H1 (cell line): ENCODE measurements around the gene OTUB1. TPM values are rescaled to one million over a fixed set of nuclear protein-coding genes. Genes with fewer than 3 reads are reported as not detected.

Experiments
- CTCF ChIA-PET: fragments of 300-600 bp; sonication (Branson Sonifier 250); formaldehyde crosslinking; loops from one replicate; lab custom pipeline; 2021; ENCODE audit not compliant: partially characterized antibody; lab: Charles Lee
- POLR2A ChIA-PET: fragments of 300-600 bp; sonication (Branson Sonifier 250); formaldehyde crosslinking; loops from one replicate; lab custom pipeline; 2021; ENCODE audit warnings: inconsistent platforms; ENCODE audit not compliant: partially characterized antibody; lab: Charles Lee
- DNase-seq, 2 experiments: peaks; one replicate each; pipeline versions ENCODE4 v3.0.0 to v3.0.0-alpha.2; 2010 to 2022; ENCODE audit warnings: low spot score in 2 of 2, low read depth in 1 of 2, mixed read lengths in 1 of 2
- FAIRE-seq: peaks from 2 replicates; lab custom pipeline; 2011; peaks lifted over from hg19 to GRCh38; lab: Jason Lieb, UNC
- H2AFZ ChIP-seq: 2 replicates; pipeline ENCODE4 v1.8.1; 2012; ENCODE audit warnings: low read length, inconsistent platforms
- H2AK5ac ChIP-seq: 2 replicates; pipeline ENCODE4 v1.6.1; 2013; ENCODE audit warnings: low read depth, low read length
- H2BK120ac ChIP-seq: replicated peaks from 2 replicates; pipeline ENCODE3; 2013; ENCODE audit warnings: low read depth, low read length, inconsistent platforms
- H2BK12ac ChIP-seq: 2 replicates; pipeline ENCODE4 v1.6.1; 2013; ENCODE audit warnings: low read depth, low read length
- H2BK15ac ChIP-seq: 2 replicates; pipeline ENCODE4 v1.6.1; 2013; ENCODE audit warnings: low read length
- H2BK20ac ChIP-seq: 2 replicates; pipeline ENCODE4 v1.6.1; 2013; ENCODE audit warnings: low read length
- H2BK5ac ChIP-seq: 2 replicates; pipeline ENCODE4 v1.6.1; 2013; ENCODE audit warnings: low read depth, low read length
- H3K14ac ChIP-seq: 2 replicates; pipeline ENCODE4 v1.6.1; 2013; ENCODE audit warnings: inconsistent platforms; ENCODE audit not compliant: insufficient read length
- H3K18ac ChIP-seq: 2 replicates; pipeline ENCODE4 v1.6.1; 2013; ENCODE audit warnings: low read length; ENCODE audit errors: extremely low read depth
- H3K23ac ChIP-seq: 2 replicates; pipeline ENCODE4 v1.6.1; 2013; ENCODE audit warnings: inconsistent platforms; ENCODE audit not compliant: insufficient read length
- H3K23me2 ChIP-seq: 2 replicates; pipeline ENCODE4 v1.6.1; 2013; ENCODE audit warnings: low read depth, low read length
- H3K27ac ChIP-seq: 2 replicates; pipeline ENCODE4 v1.6.1; 2011; ENCODE audit warnings: low read depth, low read length, inconsistent platforms
- H3K27me3 ChIP-seq, 4 experiments: replicated peaks in 1 of 4; 1 replicate in 1 of 4; 2 replicates in 3 of 4; pipeline versions ENCODE4 v1.6.1 to v1.8.1; 2011 to 2013; ENCODE audit warnings: low read length in 3 of 4, mild to moderate bottlenecking in 3 of 4, inconsistent platforms in 2 of 4, mixed read lengths in 2 of 4, moderate library complexity in 1 of 4; ENCODE audit not compliant: control insufficient read depth in 3 of 4, insufficient read depth in 3 of 4; ENCODE audit errors: extremely low read depth in 1 of 4
- H3K36me3 ChIP-seq, 4 experiments: 2 replicates each; pipeline versions ENCODE4 v1.6.1 to v1.8.1; 2011 to 2013; ENCODE audit warnings: mild to moderate bottlenecking in 4 of 4, low read length in 3 of 4, moderate library complexity in 2 of 4, control low read depth in 1 of 4, inconsistent platforms in 1 of 4; ENCODE audit not compliant: insufficient read depth in 4 of 4, control insufficient read depth in 2 of 4
- H3K4ac ChIP-seq: replicated peaks from 2 replicates; pipeline ENCODE3; 2013; ENCODE audit warnings: low read length, low read depth, mixed read lengths, inconsistent platforms; ENCODE audit not compliant: insufficient read length
- H3K4me1 ChIP-seq, 4 experiments: replicated peaks in 1 of 4; 1 replicate in 1 of 4; 2 replicates in 3 of 4; pipeline versions ENCODE4 v1.6.1 to v1.8.1; 2011 to 2013; ENCODE audit warnings: low read length in 3 of 4, inconsistent platforms in 2 of 4, mixed read lengths in 1 of 4; ENCODE audit not compliant: insufficient read depth in 4 of 4, control insufficient read depth in 3 of 4
- H3K4me2 ChIP-seq, 2 experiments: 2 replicates each; pipeline versions ENCODE4 v1.6.1 to v1.8.1; 2011 to 2013; ENCODE audit warnings: low read depth in 2 of 2, low read length in 2 of 2, control low read depth in 1 of 2, inconsistent platforms in 1 of 2, mild to moderate bottlenecking in 1 of 2; ENCODE audit not compliant: insufficient read depth in 1 of 2
- H3K4me3 ChIP-seq, 4 experiments: fragments of 200-600, 300-600 bp in 1 of 4; sonication (generic), shearing (Covaris generic), sonication (Bioruptor Twin) in 1 of 4; 2 replicates each; pipeline versions ENCODE4 v1.5.1 to v1.8.1; 2011 to 2016; ENCODE audit warnings: low read length in 4 of 4, low read depth in 3 of 4, control low read depth in 2 of 4, inconsistent platforms in 2 of 4, mild to moderate bottlenecking in 2 of 4, mixed read lengths in 1 of 4, moderate library complexity in 1 of 4; ENCODE audit not compliant: insufficient read depth in 2 of 4; ENCODE audit errors: extremely low read depth in 1 of 4
- H3K56ac ChIP-seq: replicated peaks from 2 replicates; pipeline ENCODE3; 2013; ENCODE audit warnings: low read depth, mild to moderate bottlenecking, mixed read lengths, low read length, inconsistent platforms; ENCODE audit not compliant: insufficient read length
- H3K79me1 ChIP-seq: 2 replicates; pipeline ENCODE4 v1.6.1; 2013; ENCODE audit warnings: low read depth, low read length, control low read depth
- H3K79me2 ChIP-seq, 2 experiments: 2 replicates each; pipeline versions ENCODE4 v1.6.1 to v1.8.1; 2012 to 2013; ENCODE audit warnings: low read length in 2 of 2, mild to moderate bottlenecking in 2 of 2, inconsistent platforms in 1 of 2; ENCODE audit not compliant: insufficient read depth in 2 of 2, control insufficient read depth in 1 of 2
- H3K9ac ChIP-seq, 4 experiments: replicated peaks in 1 of 4; 1 replicate in 1 of 4; 2 replicates in 3 of 4; pipeline versions ENCODE4 v1.6.1 to v1.8.1; 2011 to 2013; ENCODE audit warnings: low read depth in 3 of 4, low read length in 3 of 4, control low read depth in 2 of 4, mild to moderate bottlenecking in 2 of 4, moderate library complexity in 2 of 4, inconsistent platforms in 1 of 4; ENCODE audit errors: extremely low read depth in 1 of 4
- H3K9me3 ChIP-seq, 2 experiments: 2 replicates each; pipeline versions ENCODE4 v1.6.1 to v1.8.1; 2012 to 2013; ENCODE audit warnings: mild to moderate bottlenecking in 2 of 2, moderate library complexity in 2 of 2, control low read depth in 1 of 2, inconsistent platforms in 1 of 2, low read depth in 1 of 2, low read length in 1 of 2, mixed read lengths in 1 of 2; ENCODE audit not compliant: insufficient read depth in 2 of 2
- H4K20me1 ChIP-seq, 2 experiments: replicated peaks in 1 of 2; 2 replicates each; pipeline versions ENCODE3 to v1.8.1; 2011 to 2013; ENCODE audit warnings: inconsistent platforms in 2 of 2, low read length in 2 of 2, mild to moderate bottlenecking in 1 of 2; ENCODE audit not compliant: insufficient read depth in 2 of 2, control insufficient read depth in 1 of 2
- H4K5ac ChIP-seq: 2 replicates; pipeline ENCODE4 v1.6.1; 2013; ENCODE audit warnings: low read length, low read depth, mixed read lengths, inconsistent platforms; ENCODE audit not compliant: insufficient read length
- H4K8ac ChIP-seq: 2 replicates; pipeline ENCODE4 v1.8.0; 2013; ENCODE audit warnings: mild to moderate bottlenecking, moderate library complexity, low read length, inconsistent platforms; ENCODE audit not compliant: insufficient read depth; ENCODE audit errors: extremely low read depth
- H4K91ac ChIP-seq: replicated peaks from 2 replicates; pipeline ENCODE3; 2013; ENCODE audit warnings: low read length, mixed read lengths, inconsistent platforms; ENCODE audit not compliant: insufficient read length
- ASH2L ChIP-seq: fragments of 200-600, 300-600 bp; sonication (generic); IDR thresholded peaks from one replicate; pipeline ENCODE4 v1.7.1; 2017; ENCODE audit warnings: low read length
- BACH1 ChIP-seq: IDR thresholded peaks from 2 replicates; pipeline ENCODE4 v1.6.1; 2012; ENCODE audit warnings: low read length, improper control_type of control experiment
- BRCA1 ChIP-seq: IDR thresholded peaks from 2 replicates; pipeline ENCODE4 v1.6.1; 2012; ENCODE audit warnings: low read depth, low read length, improper control_type of control experiment
- CEBPB ChIP-seq: IDR thresholded peaks from 2 replicates; pipeline ENCODE4 v1.6.1; 2012; ENCODE audit warnings: low read depth, low read length
- GTF2F1 ChIP-seq: IDR thresholded peaks from 2 replicates; pipeline ENCODE4 v1.6.1; 2012; ENCODE audit warnings: low read depth, low read length, improper control_type of control experiment, borderline replicate concordance
- JUND ChIP-seq: IDR thresholded peaks from 2 replicates; pipeline ENCODE4 v1.6.1; 2011; ENCODE audit warnings: mild to moderate bottlenecking, improper control_type of control experiment, low read length
- POU5F1 ChIP-seq: IDR thresholded peaks from 2 replicates; pipeline ENCODE4 v1.6.1; 2011; ENCODE audit warnings: low read depth, mild to moderate bottlenecking, low read length, moderate library complexity
- RAD21 ChIP-seq, 2 experiments: IDR thresholded peaks in 1 of 2; conservative IDR thresholded peaks in 1 of 2; 2 replicates each; pipeline ENCODE4 v1.6.1; 2011; ENCODE audit warnings: low read depth in 2 of 2, low read length in 2 of 2, improper control_type of control experiment in 1 of 2, inconsistent platforms in 1 of 2, mild to moderate bottlenecking in 1 of 2, moderate library complexity in 1 of 2
- RFX5 ChIP-seq: IDR thresholded peaks from 2 replicates; pipeline ENCODE4 v1.6.1; 2011; ENCODE audit warnings: low read depth, low read length, improper control_type of control experiment, borderline replicate concordance
- SRF ChIP-seq: IDR thresholded peaks from 2 replicates; pipeline ENCODE4 v1.6.1; 2011; ENCODE audit warnings: mild to moderate bottlenecking, low read depth, low read length, moderate library complexity
- SUZ12 ChIP-seq: fragments of 200-600 bp; sonication (generic); IDR thresholded peaks from 2 replicates; pipeline ENCODE4 v1.6.1; 2012; ENCODE audit warnings: mild to moderate bottlenecking, inconsistent platforms, low read length, moderate library complexity, mixed read lengths
- TBP ChIP-seq: IDR thresholded peaks from 2 replicates; pipeline ENCODE4 v1.6.1; 2011; ENCODE audit warnings: low read depth, low read length, improper control_type of control experiment
- YY1 ChIP-seq: IDR thresholded peaks from 2 replicates; pipeline ENCODE4 v1.6.1; 2011; ENCODE audit warnings: low read depth, mild to moderate bottlenecking, low read length
- WGBS, 2 experiments: shearing (Covaris generic) in 1 of 2; methylation state at CpG; one replicate each; pipeline versions ENCODE4 v1.1.6 to v1.1.7; 2013 to 2015; ENCODE audit warnings: low lambda C conversion rate in 2 of 2, mixed read lengths in 2 of 2, inconsistent platforms in 1 of 2, low coverage in 1 of 2, missing lambda C conversion rate in 1 of 2; ENCODE audit not compliant: insufficient replicate concordance in 2 of 2, insufficient coverage in 1 of 2, insufficient read length in 1 of 2; ENCODE audit errors: extremely low coverage in 1 of 2, missing lambda C conversion rate in 1 of 2; 5-methylcytosine and 5-hydroxymethylcytosine counted together
- polyA plus RNA-seq, 7 experiments: library from polyadenylated mRNA; depleted of rRNA in 3 of 7; stranded (reverse) in 5 of 7; unstranded in 2 of 7; fragments of >200 nt in 5 of 7; fragments of 200-250 nt in 2 of 7; gene quantifications; 1 replicate in 5 of 7; 2 replicates in 1 of 7; 4 replicates in 1 of 7; pipeline versions ENCODE4 v1.2.1 to v1.2.3, GENCODE V29; 2011 to 2013; ENCODE audit warnings: missing spikeins in 2 of 7, mixed read lengths in 2 of 7
- total RNA-seq: library from RNA; stranded (reverse); fragmentation: NEBNext Ultra II Directional; extraction: Animal tissue kit (Norgen Biotek cat#: 25700); gene quantifications from 2 replicates; pipeline ENCODE4 v1.2.1, GENCODE V29; 2021

OTUB1 gene
- total and polyA plus RNA-seq, 2 of the 8 experiments (the other 6 are each of a cell fraction or from before 2014, with no cell fraction given) = 110 to 274 TPM

GRCh38 chr11:64011371-64011770 is 25.1 kb downstream of the OTUB1 start:
- Histone ChIP-seq H4K8ac (no peak overlapping the region; the same call in 1 of the 2 replicates), H3K9ac (no peak overlapping the region), H3K4ac (no peak overlapping the region), H3K4me2 (no peak overlapping the region), H3K27ac (no peak overlapping the region), H3K79me2 (no peaks in the 10 kb centered on the region), H4K91ac (no peak overlapping the region), H3K4me3 (no peak overlapping the region), H3K36me3 (no peaks in the 10 kb centered on the region), H2BK15ac (no peak overlapping the region), H3K4me1 (peaks cover 0 to 15% (median 8%) of the 10 kb centered on the region in 4 experiments; a peak in 5 of 7 replicates), H3K27me3 (peaks cover 19 to 88% (median 66%) of the 10 kb centered on the region in 4 experiments), H2BK20ac (no peak overlapping the region), H3K23me2 (peaks cover 21% of the 10 kb centered on the region; the same call in 1 of the 2 replicates), H3K14ac (no peak overlapping the region), H2AK5ac (0 out of 2 replicates have a peak overlapping the region, but pooled peaks have one; percentile 24), H2AFZ (no peak overlapping the region), H2BK5ac (no peak overlapping the region), H3K9me3 (peaks cover 0 to 6% of the 10 kb centered on the region in 2 experiments; a peak in 1 of 4 replicates), H4K5ac (no peak overlapping the region), H4K20me1 (peaks cover 1 to 5% of the 10 kb centered on the region in 2 experiments), H3K79me1 (no peaks in the 10 kb centered on the region; the same call in 1 of the 2 replicates), H3K18ac (no peak overlapping the region), H3K23ac (no peak overlapping the region), H3K56ac (no peak overlapping the region), H2BK12ac (no peak overlapping the region), H2BK120ac (no peak overlapping the region)
- ChIA-PET CTCF (no interaction called here), POLR2A (interaction anchor here (0.7 to 1.8 kb wide), 2 partner anchors 11 to 619 kb away, joined by 3 to 8 read pairs; no protein-coding TSS in a partner anchor)
- FAIRE-seq (no peak), DNase-seq (no peak)
- 95% methylated on average over 8 of the region's 8 CpGs; no CpG with 5 or more reads in 1 of the 2 experiments for WGBS, 2 experiments
- TF ChIP-seq SRF = no peak
- no peak for TF ChIP-seq RFX5
- no peak for TF ChIP-seq BRCA1
- no peak for TF ChIP-seq RAD21 (IDR thresholded peaks at IDR 0.05 in 1 of 2, conservative IDR thresholded peaks at IDR 0.05 in 1 of 2; ENCODE audit: low read depth in 2 of 2, low read length in 2 of 2)
- no peak for TF ChIP-seq GTF2F1
- no peak for TF ChIP-seq JUND
- no peak for TF ChIP-seq YY1
- no peak for TF ChIP-seq TBP
- no peak for TF ChIP-seq BACH1
- no peak for TF ChIP-seq SUZ12
- no peak for TF ChIP-seq CEBPB
- TF ChIP-seq ASH2L = no peak
- no peak for TF ChIP-seq POU5F1
